Stimulated activated CD8-positive, alpha-beta memory T cell treated with anti-CD3 and anti-CD28 coated beads, Interleukin-15, amount 100 ng/mL, for 48 hours (primary cell): ENCODE measurements around the gene CELF1.

Experiments
- DNase-seq, 2 donors: peaks; one replicate each; pipeline ENCODE4 v3.0.0-alpha.2; 2020; ENCODE audit warnings: low read depth in 2 of 2

CELF1 gene

DNA sequence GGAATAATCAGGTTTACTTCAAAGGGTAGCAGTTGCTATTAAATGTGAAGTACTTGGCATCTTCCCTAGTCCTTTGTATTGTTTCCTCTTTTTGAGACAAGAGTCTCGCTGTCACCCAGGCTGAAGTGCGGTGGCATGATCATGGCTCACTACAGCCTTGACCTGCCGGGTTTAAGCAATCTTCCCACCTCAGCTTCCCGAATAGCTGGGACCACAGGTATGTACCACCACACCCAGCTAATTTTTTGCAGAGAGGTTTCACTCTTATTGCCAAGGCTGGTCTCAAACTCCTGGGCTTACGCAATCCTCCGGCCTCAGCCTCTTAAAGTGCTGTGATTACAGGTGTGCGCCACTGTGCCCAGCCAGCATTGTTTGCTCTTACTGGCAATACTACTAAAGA lies 67.8 kb downstream of the CELF1 start:
- DNase-seq: no peak

- no peak for DNase-seq
Measured at GRCh38 chr11:47483457-47483856, 69.5 kb downstream of the CELF1 start.

DNA sequence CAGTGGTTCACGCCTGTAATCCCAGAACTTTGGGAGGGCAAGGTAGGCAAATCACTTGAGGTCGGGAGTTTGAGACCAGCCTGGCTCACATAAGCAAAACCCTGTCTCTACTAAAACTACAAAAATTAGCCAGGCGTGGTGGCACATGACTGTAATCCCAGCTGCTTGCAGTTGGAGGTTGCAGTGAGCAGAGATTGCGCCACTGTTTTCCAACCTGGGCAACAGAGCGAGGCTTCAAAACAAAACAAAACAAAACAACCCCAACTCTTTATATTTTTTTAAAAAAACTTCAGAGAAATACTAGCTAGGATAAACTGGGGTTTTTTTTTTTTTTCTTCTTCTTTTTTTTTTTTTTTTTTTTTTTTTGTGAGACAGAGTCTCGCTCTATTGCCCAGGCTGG lies 72.2 kb downstream of the CELF1 start:
- DNase-seq: no peak

DNA sequence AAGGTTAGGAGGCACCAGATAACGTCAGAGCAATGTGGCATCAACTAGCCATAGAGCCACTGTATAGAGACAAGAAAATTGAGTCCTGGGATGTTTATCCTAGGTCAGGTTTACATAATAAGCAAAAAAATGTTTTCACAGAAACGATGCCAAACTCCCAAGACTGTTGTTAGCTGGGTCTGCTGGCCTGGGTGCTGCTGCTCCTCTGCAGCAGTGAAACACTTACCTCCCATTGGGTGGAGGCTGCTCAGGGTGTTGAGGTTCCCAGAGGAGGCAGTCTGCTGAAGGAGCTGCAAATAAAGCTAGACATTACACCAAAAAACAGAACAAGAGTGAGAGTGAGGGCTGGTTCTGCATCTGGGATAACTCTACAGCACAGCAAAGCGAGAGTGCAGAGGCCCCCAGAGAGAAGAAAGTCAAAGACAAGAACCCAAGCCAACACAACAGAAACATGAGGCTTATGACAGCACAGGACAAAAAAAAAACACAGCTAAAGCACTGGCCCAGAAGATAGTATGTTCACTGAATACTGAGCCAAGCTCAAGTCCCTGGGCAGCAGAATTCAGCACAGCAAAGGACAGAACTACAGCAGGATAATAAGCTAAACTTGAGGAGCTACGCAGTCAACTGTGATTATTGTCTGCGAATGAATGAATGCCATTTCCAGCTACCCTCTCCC lies 74.1 kb downstream of the CELF1 start:
- no peak for DNase-seq

GRCh38 chr11:47477753-47478152 lies 75.2 kb downstream of the CELF1 start:
- no peak for DNase-seq

DNA sequence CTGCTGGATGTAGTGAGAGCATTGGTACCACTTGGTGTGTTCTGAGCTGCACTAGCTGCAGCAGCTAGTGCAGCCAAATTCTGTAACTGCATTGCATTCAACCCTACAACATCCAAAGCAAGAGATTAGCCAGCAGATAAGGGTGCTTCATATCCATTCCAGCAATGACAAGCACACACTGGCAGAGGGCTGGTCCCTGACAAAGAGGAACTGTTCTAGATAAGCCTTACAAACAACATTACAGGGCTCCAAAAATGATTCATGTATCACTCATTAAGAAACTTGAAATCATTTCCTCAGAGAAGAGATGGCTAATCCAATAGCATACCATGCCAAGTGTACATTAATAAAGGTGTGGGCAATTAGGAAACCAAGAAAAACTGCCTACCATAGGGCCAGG lies 75.6 kb downstream of the CELF1 start:
- DNase-seq: no peak

- DNase-seq: no peak
Measured at GRCh38 chr11:47470671-47471070, 82.3 kb downstream of the CELF1 start.

- no peak for DNase-seq
Measured at GRCh38 chr11:47469361-47470179, 83.4 kb downstream of the CELF1 start.

DNA sequence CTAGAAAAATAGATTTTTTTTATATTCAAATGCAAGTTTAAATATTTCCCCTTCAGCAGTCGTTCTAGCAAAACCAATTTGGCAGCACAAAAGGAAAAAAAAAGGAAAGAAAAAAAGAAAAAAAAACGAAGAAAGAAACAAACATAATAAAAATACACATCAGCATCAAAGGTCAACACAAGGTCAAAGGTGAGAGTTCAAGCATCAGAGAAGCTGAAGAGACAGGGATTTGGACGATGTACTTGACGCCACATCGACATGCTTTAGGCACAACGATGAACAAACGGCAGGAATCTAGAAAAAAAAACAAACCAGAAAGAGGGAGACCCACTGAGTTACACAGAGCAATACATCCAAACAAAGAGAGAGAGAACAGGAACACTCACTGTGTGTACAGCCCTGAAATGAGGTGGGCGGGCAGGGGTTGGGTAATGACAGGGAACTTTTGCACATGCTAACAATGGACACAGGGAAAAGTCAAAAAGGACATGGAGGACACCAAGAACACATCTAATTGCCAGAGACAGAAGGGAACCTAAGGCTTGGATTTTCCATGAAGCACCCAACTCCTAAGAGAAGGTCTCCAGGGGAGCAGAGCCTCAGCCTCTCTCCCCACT lies 84.2 kb downstream of the CELF1 start:
- DNase-seq: no peak

DNA sequence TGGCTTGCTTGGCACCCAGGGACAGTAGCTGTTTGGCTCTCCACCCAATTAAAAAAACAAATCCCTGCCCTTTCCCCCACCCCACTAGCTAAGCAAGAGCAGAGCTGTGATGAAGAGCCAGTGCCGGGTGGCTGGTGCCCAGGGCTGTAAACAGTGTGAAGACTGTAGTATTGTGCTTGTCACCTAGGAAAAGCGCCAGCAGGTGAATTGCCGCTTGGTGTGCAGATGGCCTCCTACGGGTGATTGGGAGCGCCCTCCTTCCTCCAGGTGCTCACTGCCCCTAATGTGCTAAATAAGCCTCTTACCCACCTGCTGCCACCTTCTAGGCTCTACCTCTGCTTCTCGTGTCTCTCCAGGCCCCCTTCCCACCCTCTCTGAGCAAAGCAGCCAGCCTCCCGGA lies 85.6 kb downstream of the CELF1 start:
- no peak for DNase-seq

DNA sequence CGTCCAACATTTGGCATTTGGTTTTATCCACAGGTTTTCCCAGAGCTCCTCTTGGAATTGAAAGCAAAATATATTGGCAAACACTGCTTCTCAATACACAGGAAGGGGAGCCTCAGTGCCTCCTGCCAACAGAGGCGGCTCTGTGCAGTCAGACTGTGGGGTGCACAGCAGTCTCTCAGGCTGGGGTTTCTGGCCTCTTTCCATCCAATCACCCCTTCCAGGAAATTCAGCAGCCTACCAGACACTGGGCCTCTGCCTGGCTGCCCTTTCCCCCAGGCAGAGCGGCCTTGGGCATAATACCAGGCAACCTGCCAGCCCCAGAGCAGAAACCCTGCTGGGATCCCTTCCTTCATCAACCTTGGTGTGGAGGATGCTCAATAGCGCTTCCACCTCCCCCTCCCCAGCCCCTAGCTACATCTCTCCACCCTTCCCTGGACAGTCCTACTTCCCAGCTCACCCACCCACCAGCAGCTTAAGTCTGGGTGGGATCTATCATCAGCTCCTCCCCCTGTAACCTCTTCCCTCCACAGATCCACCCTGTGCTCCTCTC lies 86.2 kb downstream of the CELF1 start:
- DNase-seq: no peak

GRCh38 chr11:47466201-47466600 lies 86.7 kb downstream of the CELF1 start:
- no peak for DNase-seq

DNA sequence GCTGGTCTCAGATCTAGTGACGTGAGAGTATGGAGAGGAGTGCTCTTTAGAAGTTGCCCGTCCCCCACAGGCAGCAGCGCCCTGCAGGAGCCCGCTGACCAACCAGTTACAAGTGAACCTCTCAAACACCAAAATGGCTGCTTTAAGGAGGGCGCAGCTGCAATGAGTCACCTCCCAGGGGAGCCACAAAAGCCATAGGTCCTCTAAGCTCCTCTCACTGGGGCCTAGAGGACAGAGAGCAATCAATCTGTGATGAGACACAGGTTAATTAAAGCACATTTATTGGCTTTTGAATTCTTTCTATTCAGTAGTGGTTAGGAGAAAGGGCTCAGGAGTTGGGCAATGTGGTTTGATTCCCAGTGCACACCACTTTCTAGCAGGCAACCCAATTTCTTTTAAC lies 88.4 kb downstream of the CELF1 start:
- DNase-seq: no peak

DNA sequence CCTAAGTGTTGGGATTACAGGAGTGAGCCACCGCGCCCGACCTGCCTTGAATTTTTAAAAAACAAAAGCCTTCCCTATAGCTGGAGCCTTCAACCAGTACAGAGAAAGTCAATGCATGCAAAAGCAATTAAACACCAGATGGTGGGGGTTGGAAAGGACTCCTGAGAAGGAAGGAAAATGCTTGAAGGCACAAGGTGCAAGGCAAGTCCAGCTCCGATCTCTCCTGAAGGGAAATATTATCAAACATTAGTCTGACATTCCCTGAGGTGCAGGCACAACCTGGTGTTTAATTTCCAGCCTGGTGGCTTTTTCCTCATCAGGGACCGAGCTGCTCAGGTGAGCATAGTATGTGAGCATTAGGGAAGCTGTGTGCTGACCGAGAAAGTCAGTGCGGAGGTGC lies 91.1 kb downstream of the CELF1 start:
- no peak for DNase-seq

DNA sequence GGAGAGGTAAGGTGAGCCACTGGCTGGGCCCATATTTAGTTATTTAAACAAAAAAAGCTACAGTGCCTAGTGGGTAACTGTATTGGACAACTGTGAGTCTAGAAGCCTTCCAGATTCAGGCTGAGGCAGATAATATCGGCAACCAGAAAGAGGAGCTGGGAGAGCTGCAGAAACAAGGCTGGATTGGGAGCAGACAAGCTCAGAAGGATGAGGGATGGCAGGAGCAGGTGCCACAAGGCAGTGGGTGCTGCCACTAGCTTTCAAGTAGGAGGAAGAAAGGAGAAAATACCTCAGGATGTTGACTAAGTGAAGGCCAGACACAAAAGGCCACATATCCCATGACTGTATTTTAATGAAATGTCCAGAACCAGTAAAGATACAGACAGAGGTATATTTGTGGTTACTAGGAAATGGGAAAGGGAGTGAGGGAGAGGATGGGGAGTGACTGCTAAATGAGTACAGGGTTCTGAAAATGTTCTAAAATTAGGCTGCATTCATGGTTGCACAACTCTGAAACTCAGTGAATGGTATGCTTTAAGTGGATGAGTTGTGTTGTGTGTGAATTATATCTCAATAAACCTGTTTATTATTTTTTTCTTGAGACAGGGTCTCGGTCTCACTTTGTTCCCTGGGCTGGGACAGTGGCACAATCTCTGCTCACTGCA lies 92.2 kb downstream of the CELF1 start:
- DNase-seq: no peak

DNA sequence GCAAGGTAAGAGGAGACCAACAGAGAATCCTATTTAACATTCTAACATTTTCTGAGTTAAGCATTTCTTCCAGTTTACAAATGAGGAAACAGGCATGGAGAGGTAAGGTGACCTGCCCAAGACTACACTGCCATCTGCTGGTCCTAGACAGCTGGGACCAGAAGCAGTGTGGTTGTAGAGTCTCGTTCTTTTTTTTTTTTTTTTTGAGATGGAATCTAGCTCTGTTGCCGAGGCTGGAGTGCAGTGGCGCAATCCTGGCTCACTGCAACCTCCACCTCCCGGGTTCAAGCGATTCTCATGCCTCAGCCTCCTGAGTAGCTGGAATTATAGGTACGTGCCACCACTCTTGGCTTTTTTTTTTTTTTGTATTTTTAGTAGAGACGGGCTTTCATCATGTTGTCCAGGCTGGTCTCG lies 98.7 kb downstream of the CELF1 start:
- DNase-seq: peak; percentile 39 to 45

GRCh38 chr11:47453365-47453764 lies 99.6 kb downstream of the CELF1 start:
- no peak for DNase-seq

DNA sequence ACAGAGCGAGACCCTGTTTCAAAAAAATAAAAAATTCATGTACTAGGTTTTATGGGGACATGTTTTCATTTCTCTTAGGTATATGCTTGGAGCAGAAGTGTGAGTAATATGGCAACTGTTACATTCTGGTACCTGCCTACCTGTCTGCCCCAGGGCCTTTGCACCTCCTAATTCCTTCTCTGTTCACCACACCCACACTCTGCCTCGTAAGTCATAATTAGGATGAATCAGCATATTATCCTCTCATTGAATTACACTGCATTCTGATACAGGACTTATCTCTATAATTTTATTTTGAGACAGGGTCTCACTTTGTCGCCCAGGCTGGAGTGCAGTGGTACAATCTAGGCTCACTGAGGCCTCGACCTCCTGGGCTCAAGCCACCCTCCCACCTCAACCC lies 100.9 kb downstream of the CELF1 start:
- DNase-seq: no peak

DNA sequence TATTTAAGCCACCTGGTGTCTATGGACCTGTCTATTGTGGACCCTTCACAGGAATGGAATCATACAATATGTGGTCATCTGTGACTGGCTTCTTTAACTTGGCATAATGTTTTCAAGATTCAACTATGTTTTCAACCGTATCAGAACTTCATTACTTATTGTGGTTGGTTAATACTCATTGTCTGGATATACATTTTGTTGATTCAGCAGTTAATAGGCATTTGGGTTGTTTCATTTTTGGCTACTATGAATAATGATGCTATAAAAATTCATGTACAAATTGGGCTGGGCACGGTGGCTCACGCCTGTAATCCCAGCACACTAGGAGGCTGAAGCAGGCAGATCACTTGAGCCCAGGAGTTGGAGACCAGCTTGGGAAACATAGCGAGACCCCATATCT lies 101.5 kb downstream of the CELF1 start:
- no peak for DNase-seq

- no peak for DNase-seq
Measured at GRCh38 chr11:47449541-47449940, 103.4 kb downstream of the CELF1 start.

DNA sequence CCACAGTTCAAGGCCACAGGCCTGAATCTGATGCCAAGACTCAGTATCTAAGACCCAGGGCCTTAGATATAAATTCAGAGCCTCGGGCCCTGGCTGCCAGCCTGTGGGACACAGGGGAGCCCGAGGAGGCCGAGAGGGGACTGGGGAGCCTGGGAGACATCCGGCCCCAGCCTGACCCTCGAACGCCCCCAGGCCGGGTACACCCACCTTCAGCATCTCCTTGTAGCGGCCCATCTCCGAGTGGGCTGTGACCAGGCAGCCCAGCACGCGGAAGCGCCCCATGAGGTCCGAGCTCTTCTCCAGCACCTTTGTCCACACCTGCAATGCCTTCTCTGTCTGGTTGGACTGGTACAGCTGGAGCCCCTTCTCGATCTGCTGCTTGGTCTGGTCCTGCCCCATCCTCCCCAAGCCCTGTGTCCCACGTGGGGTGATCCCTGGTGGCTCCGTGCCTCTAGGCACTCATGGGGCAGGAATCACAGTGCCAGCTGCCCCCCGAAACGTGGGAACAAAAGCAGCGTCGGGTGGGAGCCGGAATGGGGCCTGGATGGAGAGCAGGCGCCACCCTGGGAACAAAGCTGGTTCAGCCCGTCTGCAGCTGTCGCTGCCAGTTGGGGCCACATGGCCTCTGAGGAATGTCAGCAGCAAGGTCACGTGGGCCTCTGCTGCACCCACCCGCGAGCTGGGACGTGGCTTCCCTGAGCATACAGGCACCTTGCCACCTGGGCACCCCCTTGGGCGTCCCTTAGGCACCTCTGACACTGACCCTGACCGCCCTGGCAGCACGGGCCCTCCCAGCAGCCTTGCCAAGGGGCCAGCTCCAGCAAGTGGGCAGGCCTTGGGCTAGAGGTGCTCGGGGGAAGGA lies 104.1 kb downstream of the CELF1 start, which contains the start of gene RAPSN:
TSS of gene RAPSN (minus strand) at position 571 of the 862 bp plus-strand sequence. CDS start at position 399, 172 bp downstream.
- DNase-seq: no peak
